K562 (cell line): ENCODE data around the gene GALM. TPM values are rescaled to one million over a fixed set of nuclear protein-coding genes. Genes with fewer than 3 reads are reported as not detected.

Experiments used
- CBX5 ChIP-seq: IDR thresholded peaks from 2 replicates; pipeline ENCODE4 v1.6.1; 2014; ENCODE audit warnings: low read depth, borderline replicate concordance
- FIP1L1 ChIP-seq: fragments of 200-400 bp; formaldehyde crosslinking; IDR thresholded peaks from 2 replicates; pipeline ENCODE4 v1.6.1; 2018; ENCODE audit warnings: mild to moderate bottlenecking, low read depth, low read length; ENCODE audit not compliant: poor library complexity, severe bottlenecking
- GTF2A2 ChIP-seq: IDR thresholded peaks from 2 replicates; pipeline ENCODE4 v1.6.1; 2016; ENCODE audit warnings: mild to moderate bottlenecking, missing genetic modification characterization, missing compliant biosample characterization
- HNRNPL ChIP-seq: fragments of 200-400 bp; formaldehyde crosslinking; IDR thresholded peaks from 2 replicates; pipeline ENCODE4 v1.6.1; 2017; ENCODE audit warnings: low read depth, mild to moderate bottlenecking, low read length
- HNRNPUL1 ChIP-seq: fragments of 200-400 bp; formaldehyde crosslinking; IDR thresholded peaks from 2 replicates; pipeline ENCODE4 v1.6.1; 2017; ENCODE audit warnings: low read length
- IRF9 ChIP-seq: fragments of 450-650 bp; IDR thresholded peaks from 2 replicates; pipeline ENCODE4 v1.6.1; 2016; ENCODE audit warnings: missing biosample characterization, missing genetic modification characterization
- KLF6 ChIP-seq: fragments of 250-450 bp; sonication (Bioruptor Pico); IDR thresholded peaks from 2 replicates; pipeline ENCODE4 v1.4.0; 2020; ENCODE audit warnings: mild to moderate bottlenecking, moderate library complexity, borderline replicate concordance
- MNT ChIP-seq, 2 experiments: fragments of 450-650 bp; conservative IDR thresholded peaks; 2 replicates each; pipeline ENCODE4 v1.6.1; 2017; ENCODE audit warnings: mild to moderate bottlenecking in 2 of 2, moderate library complexity in 2 of 2
- PTBP1 ChIP-seq: fragments of 200-400 bp; formaldehyde crosslinking; IDR thresholded peaks from 2 replicates; pipeline ENCODE4 v1.6.1; 2017; ENCODE audit warnings: low read depth, low read length
- RBM17 ChIP-seq: fragments of 200-400 bp; formaldehyde crosslinking; IDR thresholded peaks from 2 replicates; pipeline ENCODE4 v1.6.1; 2017; ENCODE audit warnings: low read depth, mild to moderate bottlenecking, low read length, borderline replicate concordance
- TAF7 ChIP-seq: fragments of 450-650 bp; IDR thresholded peaks from 2 replicates; pipeline ENCODE4 v1.6.1; 2016; ENCODE audit warnings: missing genetic modification characterization, missing compliant biosample characterization
- THRB ChIP-seq: fragments of 450-650 bp; formaldehyde crosslinking; conservative IDR thresholded peaks from 2 replicates; pipeline ENCODE4 v1.4.0; 2022; ENCODE audit warnings: mild to moderate bottlenecking, missing genetic modification characterization
- ZBTB17 ChIP-seq: fragments of 450-650 bp; formaldehyde crosslinking; IDR thresholded peaks from 2 replicates; pipeline ENCODE4 v1.4.0; 2020; ENCODE audit warnings: mild to moderate bottlenecking
- ZNF232 ChIP-seq: sonication (generic); formaldehyde crosslinking; IDR thresholded peaks from 2 replicates; pipeline ENCODE4 v1.8.0; 2022; ENCODE audit warnings: mild to moderate bottlenecking, missing genetic modification reagents
- ZNF324 ChIP-seq: fragments of 250-450 bp; sonication (Bioruptor Pico); IDR thresholded peaks from 2 replicates; pipeline ENCODE4 v1.4.0; 2020; ENCODE audit warnings: mild to moderate bottlenecking
- ZNF592 ChIP-seq: fragments of 450-650 bp; IDR thresholded peaks from 2 replicates; pipeline ENCODE4 v1.6.1; 2017; ENCODE audit warnings: antibody characterized with exemption, mild to moderate bottlenecking
- ZSCAN32 ChIP-seq: fragments of 450-650 bp; formaldehyde crosslinking; IDR thresholded peaks from 2 replicates; pipeline ENCODE4 v1.4.0; 2020; ENCODE audit warnings: mild to moderate bottlenecking, moderate library complexity
- polyA plus RNA-seq, 8 experiments: library from polyadenylated mRNA; depleted of rRNA in 4 of 8; stranded (reverse) in 5 of 8; unstranded in 3 of 8; fragments of >200 nt; fragmentation: Nextera tagmentation in 2 of 8; fragmentation: Illumina TruSeq in 1 of 8; extraction: Ambion mirVana in 2 of 8; extraction: Trizol in 1 of 8; gene quantifications; 2 replicates each; pipeline versions ENCODE4 v1.2.1 to v1.2.3, GENCODE V29; 2011 to 2014; ENCODE audit warnings: inconsistent platforms in 1 of 8, missing spikeins in 1 of 8
- total RNA-seq, 7 experiments: library from RNA; depleted of rRNA in 6 of 7; stranded (reverse); fragments of >200 nt in 6 of 7; fragmentation: Illumina TruSeq in 2 of 7; extraction: Trizol in 2 of 7; gene quantifications; 2 replicates each; pipeline versions ENCODE4 v1.2.1 to v1.2.3, GENCODE V29; 2011 to 2021; ENCODE audit warnings: low replicate concordance in 1 of 7

GALM gene
- total and polyA plus RNA-seq, 9 of the 15 experiments (the other 6 are each of a cell fraction or from before 2014, with no cell fraction given) = 22.1 to 51.7 (median 27.9) TPM

- TF ChIP-seq MNT (conservative IDR thresholded peaks at IDR 0.05) = peak in 1 of 2 experiments; percentile 63
- TF ChIP-seq ZBTB17 (CRISPR knock-in tag) = 0 out of 2 replicates have a peak, but pooled peaks have one; percentile 22
- TF ChIP-seq RBM17 = no peak
- peak; percentile 52; the same call in 1 of the 2 replicates for TF ChIP-seq HNRNPL
- TF ChIP-seq CBX5 = no peak
- 0 out of 2 replicates have a peak, but pooled peaks have one; percentile 53 for TF ChIP-seq ZSCAN32 (CRISPR knock-in tag)
- no peak for TF ChIP-seq KLF6 (CRISPR knock-in tag)
- no peak for TF ChIP-seq ZNF324
- TF ChIP-seq FIP1L1 = peak; percentile 84
- TF ChIP-seq PTBP1 = 0 out of 2 replicates have a peak, but pooled peaks have one; percentile 20
- no peak for TF ChIP-seq GTF2A2 (tag)
- no peak for TF ChIP-seq THRB (CRISPR knock-in tag)
- TF ChIP-seq HNRNPUL1 = peak; percentile 86
- 0 out of 2 replicates have a peak, but pooled peaks have one; percentile 9 for TF ChIP-seq ZNF232 (CRISPR knock-in tag)
- TF ChIP-seq TAF7 (tag) = no peak
- no peak for TF ChIP-seq IRF9 (tag)
- TF ChIP-seq ZNF592 = 0 out of 2 replicates have a peak, but pooled peaks have one; percentile 29
These were observed 84.3 kb downstream of the GALM start (continued) for GRCh38 chr2:38750011-38750890.
